CD4-positive, alpha-beta T cell treated with Interleukin-15 for 4 hours (primary cell): ENCODE results near the gene RNF138.
"Not testable (repeated sequence)": the region's sequence is repeated elsewhere in the genome, so short reads cannot be mapped to it uniquely, and the experiment has no call there.

Source experiments
- DNase-seq: peaks from one replicate; pipeline ENCODE4 v3.0.0-alpha.2; 2020; ENCODE audit warnings: low spot score

Gene RNF138

DNA sequence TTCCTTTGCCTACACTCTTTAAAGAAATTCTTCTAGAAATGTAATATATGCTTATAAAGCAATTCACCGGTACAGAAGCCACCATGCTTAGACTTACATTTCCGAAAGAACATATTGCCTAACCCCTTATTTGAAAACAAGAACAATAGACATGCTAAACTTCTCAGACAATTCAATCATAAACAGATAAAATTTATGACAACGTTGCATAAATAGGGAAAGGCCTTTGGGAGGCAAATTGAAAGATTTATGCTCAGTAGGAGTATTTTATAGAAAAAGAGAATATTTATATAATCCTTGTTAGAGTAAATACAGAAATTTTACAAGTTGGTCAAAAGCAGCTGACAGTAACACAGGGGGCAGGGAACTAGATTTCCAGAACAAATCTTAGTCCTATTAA is 82.0 kb downstream of the RNF138 start:
- no peak for DNase-seq

- no peak for DNase-seq
These were observed 83.0 kb downstream of the RNF138 start for GRCh38 chr18:32174719-32175118.

- no peak for DNase-seq
These were observed 83.6 kb downstream of the RNF138 start for GRCh38 chr18:32175265-32175664.

GRCh38 chr18:32176745-32177144 is 85.1 kb downstream of the RNF138 start:
- not testable (repeated sequence) for DNase-seq

- no peak for DNase-seq
These were observed 85.9 kb downstream of the RNF138 start for GRCh38 chr18:32177530-32177929.
